WTC11 (cell line): ENCODE results near the gene COL20A1.

ENCODE experiments used
- CREB1 ChIP-seq: sonication (generic); formaldehyde crosslinking; IDR thresholded peaks from 2 replicates; pipeline ENCODE4 v1.8.0; 2023; ENCODE audit warnings: mild to moderate bottlenecking, missing genetic modification reagents
- CTCF ChIP-seq: fragments of 200-600 bp; IDR thresholded peaks from 2 replicates; pipeline ENCODE4 v1.8.0; 2022; ENCODE audit warnings: antibody characterized with exemption
- E2F1 ChIP-seq: sonication (generic); formaldehyde crosslinking; IDR thresholded peaks from 2 replicates; pipeline ENCODE4 v1.8.0; 2022; ENCODE audit warnings: mild to moderate bottlenecking, missing genetic modification reagents
- FOXJ3 ChIP-seq: sonication (generic); formaldehyde crosslinking; IDR thresholded peaks from 2 replicates; pipeline ENCODE4 v1.9.0; 2021; ENCODE audit warnings: missing genetic modification reagents, mild to moderate bottlenecking, borderline replicate concordance
- FOXP1 ChIP-seq: sonication (generic); formaldehyde crosslinking; IDR thresholded peaks from 2 replicates; pipeline ENCODE4 v1.8.0; 2022; ENCODE audit warnings: missing genetic modification reagents, mild to moderate bottlenecking, moderate library complexity, borderline replicate concordance
- NFE2L1 ChIP-seq: sonication (generic); formaldehyde crosslinking; IDR thresholded peaks from 2 replicates; pipeline ENCODE4 v1.8.1; 2023; ENCODE audit warnings: missing genetic modification reagents
- NR3C1 ChIP-seq: sonication (generic); formaldehyde crosslinking; conservative IDR thresholded peaks from 2 replicates; pipeline ENCODE4 v1.8.1; 2023; ENCODE audit warnings: low read depth, mild to moderate bottlenecking, missing genetic modification reagents

DNA sequence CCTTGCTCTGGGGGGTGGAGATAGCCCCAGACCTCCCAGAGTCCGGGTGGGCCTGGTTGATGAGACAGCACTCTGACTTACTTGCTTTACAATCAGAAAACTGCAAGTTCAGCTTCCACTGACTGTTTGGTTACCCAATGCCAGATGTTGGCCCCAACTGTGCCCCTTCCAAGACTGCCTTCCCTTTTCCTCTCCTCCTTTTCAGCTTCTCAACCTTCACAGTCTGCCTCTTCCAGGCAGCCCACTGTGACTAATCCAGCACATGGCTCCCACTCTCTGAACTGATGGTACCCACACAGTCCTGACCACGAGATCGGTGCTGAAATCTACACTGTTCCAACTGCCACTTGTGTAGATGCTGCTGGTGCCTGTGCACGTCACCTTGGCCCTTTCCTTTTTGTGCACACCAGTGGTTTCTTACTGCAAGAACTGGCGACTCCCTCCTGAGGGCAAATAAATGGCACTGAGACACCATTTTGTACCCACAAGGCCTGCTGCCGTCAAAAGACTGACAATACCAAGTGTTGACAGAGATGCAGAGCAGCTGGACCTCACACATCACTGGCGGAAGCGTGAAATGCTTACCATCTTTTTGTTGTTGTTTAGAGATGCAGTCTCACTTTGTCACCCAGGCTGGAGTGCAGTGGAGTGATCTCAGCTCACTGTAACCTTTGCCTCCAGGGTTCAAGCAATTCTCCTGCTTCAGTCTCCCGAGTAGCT, 22.2 kb upstream of the COL20A1 start:
- no peak for TF ChIP-seq NFE2L1 (CRISPR knock-in tag)
- no peak for TF ChIP-seq NR3C1
- no peak for TF ChIP-seq E2F1 (CRISPR knock-in tag)
- no peak for TF ChIP-seq FOXP1 (CRISPR knock-in tag)
- TF ChIP-seq CREB1: no peak
- no peak for TF ChIP-seq CTCF
- no peak for TF ChIP-seq FOXJ3 (CRISPR knock-in tag)
